Effector CD4-positive, alpha-beta T cell (primary cell): ENCODE results near the gene DHX34.
"Not testable (repeated sequence)": the region's sequence is repeated elsewhere in the genome, so short reads cannot be mapped to it uniquely, and the experiment has no call there.

Source experiments
- DNase-seq: peaks from one replicate; pipeline ENCODE4 v3.0.0-alpha.2; 2020

DHX34 gene

GRCh38 chr19:47391510-47392223 is 42.6 kb downstream of the DHX34 start:
- peak; percentile 79 for DNase-seq

GRCh38 chr19:47398707-47399597 is 49.8 kb downstream of the DHX34 start:
- DNase-seq: no peak

- no peak for DNase-seq
These were observed 53.4 kb downstream of the DHX34 start for GRCh38 chr19:47402504-47402903.

- no peak for DNase-seq
These were observed 55.5 kb downstream of the DHX34 start for GRCh38 chr19:47404334-47405196.

GRCh38 chr19:47405197-47405550 is 56.1 kb downstream of the DHX34 start:
- no peak for DNase-seq

- DNase-seq: no peak
These were observed 56.8 kb downstream of the DHX34 start for GRCh38 chr19:47405854-47406417.

GRCh38 chr19:47406711-47407416 is 57.7 kb downstream of the DHX34 start:
- no peak for DNase-seq

- no peak for DNase-seq
These were observed 58.3 kb downstream of the DHX34 start for GRCh38 chr19:47407417-47407774.

GRCh38 chr19:47408156-47408938 is 59.2 kb downstream of the DHX34 start:
- no peak for DNase-seq

- no peak for DNase-seq
These were observed 62.0 kb downstream of the DHX34 start for GRCh38 chr19:47411101-47411500.

GRCh38 chr19:47411696-47412095 is 62.6 kb downstream of the DHX34 start:
- DNase-seq: not testable (repeated sequence)

- no peak for DNase-seq
These were observed 64.8 kb downstream of the DHX34 start for GRCh38 chr19:47413941-47414340.

GRCh38 chr19:47414469-47414868 is 65.4 kb downstream of the DHX34 start:
- DNase-seq: no peak

- no peak for DNase-seq
These were observed 67.0 kb downstream of the DHX34 start for GRCh38 chr19:47415953-47416642.

GRCh38 chr19:47416643-47416985 is 67.5 kb downstream of the DHX34 start:
- DNase-seq: no peak

- DNase-seq: no peak
These were observed 68.1 kb downstream of the DHX34 start for GRCh38 chr19:47417107-47417745.

- DNase-seq: no peak
These were observed 68.9 kb downstream of the DHX34 start for GRCh38 chr19:47417746-47418691.

- no peak for DNase-seq
These were observed 69.5 kb downstream of the DHX34 start for GRCh38 chr19:47418692-47419029.
